C4-2B (cell line): ENCODE data around the gene CYB5RL.
"Not testable (repeated sequence)": the region's sequence is repeated elsewhere in the genome, so short reads cannot be mapped to it uniquely, and the experiment has no call there.

ENCODE experiments used
- CTCF ChIP-seq: fragments of 450-650 bp; conservative IDR thresholded peaks from 2 replicates; pipeline ENCODE4 v1.5.1; 2017; ENCODE audit warnings: mild to moderate bottlenecking
- ZFX ChIP-seq: fragments of 450-650 bp; IDR thresholded peaks from 2 replicates; pipeline ENCODE4 v1.6.1; 2017

- TF ChIP-seq CTCF, ZFX: not testable (repeated sequence)
Measured at GRCh38 chr1:54233196-54233595, 33.4 kb upstream of the CYB5RL start.
